ENCODE results near the gene PMVK. TPM values are rescaled to one million over a fixed set of nuclear protein-coding genes. Genes with fewer than 3 reads are reported as not detected.
A peak's percentile ranks its signal among the peaks of the same experiment; 100 is the strongest.

Gene PMVK
- total RNA-seq, 2 experiments from 2014 or later, result 40.7 to 41.8 TPM

- peaks cover 39% of the 10 kb centered on the region for H3K36me3 Mint-ChIP-seq (ENCODE audit: low read depth)
- no peak overlapping the region for H3K4me3 Mint-ChIP-seq
These were observed 36.2 kb upstream of the PMVK start for GRCh38 chr1:154972517-154973343.

GRCh38 chr1:154972213-154972516, 35.6 kb upstream of the PMVK start:
- H3K36me3 Mint-ChIP-seq (ENCODE audit: low read depth), result peaks cover 39% of the 10 kb centered on the region
- no peaks in the 10 kb centered on the region for H3K27me3 Mint-ChIP-seq
- H3K4me3 Mint-ChIP-seq, result no peak overlapping the region
- no peaks in the 10 kb centered on the region for H3K9me3 Mint-ChIP-seq
- H3K4me1 Mint-ChIP-seq, result peaks cover 51% of the 10 kb centered on the region
- CTCF ChIA-PET, result interaction anchor here (0.6 to 6.4 kb wide), 10 partner anchors 9 to 413 kb away, joined by 3 to 40 read pairs (median 7); partner anchors contain the start of genes ADAM15, FLAD1, PBXIP1 and PYGO2
- DNase-seq, result no peak
- no peak overlapping the region for H3K27ac Mint-ChIP-seq
- POLR2A ChIA-PET, result interaction anchor here (0.9 to 3.9 kb wide), 5 partner anchors 8 to 44 kb away, joined by 4 to 34 read pairs (median 10); partner anchors contain the start of genes FLAD1, PBXIP1 and PYGO2

More at GRCh38 chr1:154972517-154973343, 36.2 kb upstream of the PMVK start:
- Mint-ChIP-seq H3K9me3 (no peaks in the 10 kb centered on the region), H3K27me3 (no peaks in the 10 kb centered on the region), H3K4me1 (peaks cover 50% of the 10 kb centered on the region), H3K27ac (no peak overlapping the region)
- DNase-seq, result no peak
- ChIA-PET POLR2A (interaction anchor here (0.7 to 5.1 kb wide), 19 partner anchors 8 to 367 kb away, joined by 3 to 62 read pairs (median 12); partner anchors contain the start of genes FLAD1, LENEP, PBXIP1 and PYGO2), CTCF (interaction anchor here (0.6 to 6.4 kb wide), 14 partner anchors 10 to 303 kb away, joined by 3 to 40 read pairs (median 5); partner anchors contain the start of genes ADAM15, FLAD1, KRTCAP2 and PYGO2)

- H3K4me1 Mint-ChIP-seq, result peaks cover 52% of the 10 kb centered on the region
- CTCF ChIA-PET, result interaction anchor here (0.6 to 6.4 kb wide), 9 partner anchors 9 to 412 kb away, joined by 3 to 40 read pairs (median 7); partner anchors contain the start of genes PBXIP1 and PYGO2
These were observed 35.0 kb upstream of the PMVK start for GRCh38 chr1:154971341-154971998.

GRCh38 chr1:154970631-154971340, 34.3 kb upstream of the PMVK start, which contains the start of gene SHC1:
Gene SHC1, minus strand, starts transcription at chr1:154970747. Its CDS starts 221 bp downstream, at chr1:154970526.
- CTCF ChIA-PET, result interaction anchor here (1.0 to 3.7 kb wide), 8 partner anchors 8 to 411 kb away, joined by 3 to 24 read pairs (median 6); partner anchors contain the start of genes FLAD1, PBXIP1 and PYGO2
- peak within 1 kb of the TSS; percentile 16 for H3K4me3 Mint-ChIP-seq
- DNase-seq, result peak; percentile 44

More at GRCh38 chr1:154971341-154971998, 35.0 kb upstream of the PMVK start:
- H3K27me3 Mint-ChIP-seq, result no peaks in the 10 kb centered on the region
- no peaks in the 10 kb centered on the region for H3K9me3 Mint-ChIP-seq
- DNase-seq, result no peak
- peaks cover 43% of the 10 kb centered on the region for H3K36me3 Mint-ChIP-seq (ENCODE audit: low read depth)
- POLR2A ChIA-PET, result interaction anchor here (0.9 to 3.9 kb wide), 6 partner anchors 10 to 45 kb away, joined by 4 to 34 read pairs (median 12); partner anchors contain the start of genes FLAD1, PBXIP1 and PYGO2
- H3K27ac Mint-ChIP-seq, result peak overlapping the region; percentile 62
- peak overlapping the region; percentile 16 for H3K4me3 Mint-ChIP-seq

GRCh38 chr1:154969860-154970452, 33.4 kb upstream of the PMVK start:
- no peak overlapping the region for H3K4me3 Mint-ChIP-seq
- no peak for DNase-seq
- no peaks in the 10 kb centered on the region for H3K9me3 Mint-ChIP-seq
- peaks cover 55% of the 10 kb centered on the region for H3K4me1 Mint-ChIP-seq
- CTCF ChIA-PET, result interaction anchor here (0.5 to 1.9 kb wide), 5 partner anchors 13 to 74 kb away, joined by 3 to 10 read pairs (median 4); partner anchors contain the start of gene FLAD1
- no peak overlapping the region for H3K27ac Mint-ChIP-seq
- H3K27me3 Mint-ChIP-seq, result no peaks in the 10 kb centered on the region
- H3K36me3 Mint-ChIP-seq (ENCODE audit: low read depth), result peaks cover 53% of the 10 kb centered on the region
- POLR2A ChIA-PET, result interaction anchor here (0.7 to 3.9 kb wide), 8 partner anchors 9 to 46 kb away, joined by 3 to 34 read pairs (median 7); partner anchors contain the start of genes FLAD1, PBXIP1, PMVK and PYGO2

More at GRCh38 chr1:154970631-154971340, 34.3 kb upstream of the PMVK start, which contains the start of gene SHC1:
- H3K27me3 Mint-ChIP-seq, result no peaks in the 10 kb centered on the region
- peaks cover 52% of the 10 kb centered on the region for H3K4me1 Mint-ChIP-seq
- no peaks in the 10 kb centered on the region for H3K9me3 Mint-ChIP-seq
- POLR2A ChIA-PET, result interaction anchor here (0.7 to 3.9 kb wide), 7 partner anchors 10 to 45 kb away, joined by 3 to 34 read pairs (median 10); partner anchors contain the start of genes FLAD1, PBXIP1, PMVK and PYGO2
- peak within 1 kb of the TSS; percentile 62 for H3K27ac Mint-ChIP-seq
- peaks cover 46% of the 10 kb centered on the region for H3K36me3 Mint-ChIP-seq (ENCODE audit: low read depth)

GRCh38 chr1:154969246-154969645, 32.7 kb upstream of the PMVK start:
- peak overlapping the region; percentile 40 for H3K27ac Mint-ChIP-seq
- H3K4me3 Mint-ChIP-seq, result no peak overlapping the region
- H3K9me3 Mint-ChIP-seq, result no peaks in the 10 kb centered on the region
- ChIA-PET CTCF (interaction anchor here (1.7 kb wide), 1 partner anchor 25 kb away, joined by 4 read pairs; no protein-coding TSS in a partner anchor), POLR2A (interaction anchor here (0.9 to 3.9 kb wide), 3 partner anchors 8 to 46 kb away, joined by 3 to 34 read pairs (median 13); partner anchors contain the start of genes FLAD1 and PYGO2)
- no peaks in the 10 kb centered on the region for H3K27me3 Mint-ChIP-seq
- DNase-seq, result no peak
- H3K4me1 Mint-ChIP-seq, result peaks cover 57% of the 10 kb centered on the region
- peaks cover 57% of the 10 kb centered on the region for H3K36me3 Mint-ChIP-seq (ENCODE audit: low read depth)

GRCh38 chr1:154968731-154969130, 32.2 kb upstream of the PMVK start:
- ChIA-PET POLR2A (interaction anchor here (3.0 kb wide), 1 partner anchor 15 kb away, joined by 13 read pairs; the partner anchor contains the start of gene FLAD1), CTCF (no interaction called here)
- DNase-seq, result no peak
- Mint-ChIP-seq H3K9me3 (no peaks in the 10 kb centered on the region), H3K4me3 (no peak overlapping the region), H3K4me1 (peaks cover 60% of the 10 kb centered on the region), H3K27me3 (no peaks in the 10 kb centered on the region), H3K36me3 (ENCODE audit: low read depth) (peaks cover 61% of the 10 kb centered on the region), H3K27ac (peak overlapping the region; percentile 40)

GRCh38 chr1:154967331-154967950, 30.9 kb upstream of the PMVK start:
- ChIA-PET POLR2A (no interaction called here), CTCF (interaction anchor here (0.8 kb wide), 1 partner anchor 15 kb away, joined by 5 read pairs; no protein-coding TSS in a partner anchor)
- H3K27me3 Mint-ChIP-seq, result no peaks in the 10 kb centered on the region
- peaks cover 66% of the 10 kb centered on the region for H3K4me1 Mint-ChIP-seq
- H3K36me3 Mint-ChIP-seq (ENCODE audit: low read depth), result peaks cover 68% of the 10 kb centered on the region
- DNase-seq, result no peak
- H3K27ac Mint-ChIP-seq, result peak overlapping the region; percentile 45
- H3K9me3 Mint-ChIP-seq, result no peaks in the 10 kb centered on the region
- H3K4me3 Mint-ChIP-seq, result no peak overlapping the region

GRCh38 chr1:154966111-154966510, 29.6 kb upstream of the PMVK start:
- DNase-seq, result no peak
- ChIA-PET CTCF (interaction anchor here (1.1 kb wide), 1 partner anchor 11 kb away, joined by 3 read pairs; no protein-coding TSS in a partner anchor), POLR2A (interaction anchor here (0.7 to 0.8 kb wide), 2 partner anchors 10 to 11 kb away, joined by 3 to 4 read pairs; partner anchors contain the start of gene PBXIP1)
- H3K4me3 Mint-ChIP-seq, result no peak overlapping the region
- no peak overlapping the region for H3K27ac Mint-ChIP-seq
- H3K9me3 Mint-ChIP-seq, result no peaks in the 10 kb centered on the region
- no peaks in the 10 kb centered on the region for H3K27me3 Mint-ChIP-seq
- peaks cover 66% of the 10 kb centered on the region for H3K36me3 Mint-ChIP-seq (ENCODE audit: low read depth)
- peaks cover 59% of the 10 kb centered on the region for H3K4me1 Mint-ChIP-seq

GRCh38 chr1:154964359-154964758, 27.8 kb upstream of the PMVK start:
- Mint-ChIP-seq H3K4me3 (no peak overlapping the region), H3K4me1 (peaks cover 61% of the 10 kb centered on the region), H3K9me3 (no peaks in the 10 kb centered on the region), H3K27ac (peak overlapping the region; percentile 57), H3K27me3 (no peaks in the 10 kb centered on the region), H3K36me3 (ENCODE audit: low read depth) (peaks cover 72% of the 10 kb centered on the region)
- no peak for DNase-seq
- CTCF ChIA-PET, result interaction anchor here (1.2 to 4.3 kb wide), 2 partner anchors 9 to 32 kb away, joined by 4 to 24 read pairs; partner anchors contain the start of gene CKS1B
- POLR2A ChIA-PET, result interaction anchor here (0.8 to 1.6 kb wide), 7 partner anchors 9 to 52 kb away, joined by 3 to 10 read pairs (median 5); partner anchors contain the start of genes CKS1B, FLAD1 and PBXIP1

GRCh38 chr1:154963643-154964042, 27.1 kb upstream of the PMVK start:
- H3K36me3 Mint-ChIP-seq (ENCODE audit: low read depth), result peaks cover 67% of the 10 kb centered on the region
- no peaks in the 10 kb centered on the region for H3K27me3 Mint-ChIP-seq
- POLR2A ChIA-PET, result interaction anchor here (0.7 to 3.9 kb wide), 4 partner anchors 9 to 27 kb away, joined by 3 to 25 read pairs (median 8); partner anchors contain the start of genes CKS1B, PBXIP1 and PMVK
- no peaks in the 10 kb centered on the region for H3K9me3 Mint-ChIP-seq
- no peak for DNase-seq
- H3K4me1 Mint-ChIP-seq, result peaks cover 57% of the 10 kb centered on the region
- CTCF ChIA-PET, result interaction anchor here (4.3 kb wide), 1 partner anchor 9 kb away, joined by 24 read pairs; the partner anchor contains the start of gene CKS1B
- no peak overlapping the region for H3K4me3 Mint-ChIP-seq
- peak overlapping the region; percentile 58 for H3K27ac Mint-ChIP-seq

Measured in activated CD4-positive, alpha-beta memory T cell treated with anti-CD3 and anti-CD28 coated beads, Interleukin-2, amount 10 ng/mL, durations not matched to agents 7 days and 5 days (primary cell).